H9 (cell line): ENCODE results near the gene HSPA6. TPM values are rescaled to one million over a fixed set of nuclear protein-coding genes. Genes with fewer than 3 reads are reported as not detected.
A peak's percentile ranks its signal among the peaks of the same experiment; 100 is the strongest.
"Not testable (repeated sequence)": the region's sequence is repeated elsewhere in the genome, so short reads cannot be mapped to it uniquely, and the experiment has no call there.

ENCODE experiments used
- DNase-seq: peaks from one replicate; pipeline ENCODE4 v3.0.0-alpha.2; 2017
- H2AFZ ChIP-seq: one replicate; pipeline ENCODE4 v1.6.1; 2013; ENCODE audit warnings: mild to moderate bottlenecking, low read length, control low read depth, moderate library complexity
- H2AK5ac ChIP-seq: 2 replicates; pipeline ENCODE4 v1.6.1; 2013; ENCODE audit warnings: low read length, control low read depth, mixed read lengths; ENCODE audit not compliant: insufficient read length
- H2BK120ac ChIP-seq: one replicate; pipeline ENCODE4 v1.6.1; 2013; ENCODE audit warnings: low read depth, mild to moderate bottlenecking, low read length, control low read depth, inconsistent platforms; ENCODE audit not compliant: poor library complexity, severe bottlenecking
- H2BK12ac ChIP-seq: 2 replicates; pipeline ENCODE4 v1.6.1; 2013; ENCODE audit warnings: low read length, control low read depth, mixed read lengths, low read depth; ENCODE audit not compliant: insufficient read length
- H2BK15ac ChIP-seq: 2 replicates; pipeline ENCODE4 v1.6.1; 2013; ENCODE audit warnings: low read depth, low read length, control low read depth
- H2BK20ac ChIP-seq: one replicate; pipeline ENCODE4 v1.6.1; 2013; ENCODE audit warnings: low read depth, mild to moderate bottlenecking, low read length, control low read depth, inconsistent platforms; ENCODE audit not compliant: poor library complexity, severe bottlenecking
- H2BK5ac ChIP-seq: 2 replicates; pipeline ENCODE4 v1.6.1; 2013; ENCODE audit warnings: low read length, control low read depth, mixed read lengths; ENCODE audit not compliant: insufficient read length
- H3K14ac ChIP-seq: 2 replicates; pipeline ENCODE4 v1.6.1; 2013; ENCODE audit warnings: low read length, control low read depth; ENCODE audit not compliant: insufficient read depth
- H3K18ac ChIP-seq: 2 replicates; pipeline ENCODE4 v1.6.1; 2013; ENCODE audit warnings: low read depth, mild to moderate bottlenecking, mixed read lengths, low read length, control low read depth; ENCODE audit not compliant: insufficient read length
- H3K23ac ChIP-seq: 2 replicates; pipeline ENCODE4 v1.6.1; 2013; ENCODE audit warnings: low read length, control low read depth, mixed read lengths, low read depth; ENCODE audit not compliant: insufficient read length
- H3K23me2 ChIP-seq: 2 replicates; pipeline ENCODE4 v1.6.1; 2013; ENCODE audit warnings: low read depth, mild to moderate bottlenecking, mixed read lengths, low read length, control low read depth; ENCODE audit not compliant: insufficient read length, poor library complexity, severe bottlenecking
- H3K27ac ChIP-seq: 2 replicates; pipeline ENCODE4 v1.5.1; 2013; ENCODE audit warnings: low read length, control low read depth, mixed read lengths, low read depth; ENCODE audit not compliant: insufficient read length
- H3K27me3 ChIP-seq: 2 replicates; pipeline ENCODE4 v1.6.1; 2013; ENCODE audit warnings: low read length, control low read depth, inconsistent platforms; ENCODE audit not compliant: insufficient read depth
- H3K4ac ChIP-seq: 2 replicates; pipeline ENCODE4 v1.6.1; 2013; ENCODE audit warnings: low read depth, mild to moderate bottlenecking, control low read depth, inconsistent platforms, low read length, moderate library complexity
- H3K4me1 ChIP-seq: 2 replicates; pipeline ENCODE4 v1.6.1; 2013; ENCODE audit warnings: low read length, control low read depth, inconsistent platforms; ENCODE audit not compliant: insufficient read depth
- H3K4me2 ChIP-seq: 2 replicates; pipeline ENCODE4 v1.6.1; 2013; ENCODE audit warnings: low read length, control low read depth, mixed read lengths; ENCODE audit not compliant: insufficient read length, insufficient read depth
- H3K56ac ChIP-seq: 2 replicates; pipeline ENCODE4 v1.6.1; 2013; ENCODE audit warnings: low read depth, mild to moderate bottlenecking, mixed read lengths, low read length, control low read depth; ENCODE audit not compliant: insufficient read length
- H3K79me1 ChIP-seq: 2 replicates; pipeline ENCODE4 v1.6.1; 2013; ENCODE audit warnings: low read depth, mild to moderate bottlenecking, moderate library complexity, low read length, control low read depth, inconsistent platforms; ENCODE audit not compliant: insufficient read depth, poor library complexity, severe bottlenecking
- H3K79me2 ChIP-seq: 2 replicates; pipeline ENCODE4 v1.6.1; 2013; ENCODE audit warnings: low read length, control low read depth, inconsistent platforms; ENCODE audit not compliant: insufficient read depth
- H3K9ac ChIP-seq: 2 replicates; pipeline ENCODE4 v1.6.1; 2013; ENCODE audit warnings: low read length, control low read depth, mixed read lengths; ENCODE audit not compliant: insufficient read length; ENCODE audit errors: extremely low read depth
- H3K9me3 ChIP-seq: one replicate; pipeline ENCODE4 v1.6.1; 2013; ENCODE audit warnings: low read depth, low read length, inconsistent platforms; ENCODE audit not compliant: control insufficient read depth
- H3T11ph ChIP-seq: one replicate; pipeline ENCODE4 v1.6.1; 2013; ENCODE audit warnings: mild to moderate bottlenecking, low read length, control low read depth, inconsistent platforms
- H4K20me1 ChIP-seq: one replicate; pipeline ENCODE4 v1.6.1; 2013; ENCODE audit not compliant: control insufficient read depth, insufficient read length, insufficient read depth
- H4K5ac ChIP-seq: 2 replicates; pipeline ENCODE4 v1.6.1; 2013; ENCODE audit warnings: low read depth, mild to moderate bottlenecking, mixed read lengths, low read length, control low read depth; ENCODE audit not compliant: insufficient read length
- H4K8ac ChIP-seq: replicated peaks from 2 replicates; pipeline ENCODE4 v1.6.1; 2013; ENCODE audit warnings: low read length, control low read depth, mixed read lengths, low read depth; ENCODE audit not compliant: insufficient read length
- H4K91ac ChIP-seq: 2 replicates; pipeline ENCODE4 v1.6.1; 2013; ENCODE audit warnings: low read depth, mild to moderate bottlenecking, moderate library complexity, mixed read lengths, low read length, control low read depth; ENCODE audit not compliant: insufficient read length
- H3K27ac Mint-ChIP-seq, 3 experiments: 2 replicates in 2 of 3; 3 replicates in 1 of 3; pipeline ENCODE4 v1.8.0; 2020 to 2021; ENCODE audit warnings: mixed read lengths in 3 of 3, mild to moderate bottlenecking in 1 of 3, moderate library complexity in 1 of 3
- H3K27me3 Mint-ChIP-seq: 2 replicates; pipeline ENCODE4 v1.8.0; 2021; ENCODE audit warnings: low read depth, mild to moderate bottlenecking, moderate library complexity, mixed read lengths
- H3K36me3 Mint-ChIP-seq, 3 experiments: 2 replicates in 2 of 3; 3 replicates in 1 of 3; pipeline ENCODE4 v1.8.0; 2020 to 2021; ENCODE audit warnings: low read depth in 3 of 3, mixed read lengths in 3 of 3; ENCODE audit not compliant: insufficient read depth in 1 of 3
- H3K4me1 Mint-ChIP-seq, 2 experiments: 2 replicates each; pipeline ENCODE4 v1.8.0; 2020; ENCODE audit warnings: mixed read lengths in 2 of 2
- H3K4me3 Mint-ChIP-seq, 2 experiments: 2 replicates in 1 of 2; 3 replicates in 1 of 2; pipeline ENCODE4 v1.8.0; 2020 to 2021; ENCODE audit warnings: mild to moderate bottlenecking in 2 of 2, mixed read lengths in 2 of 2, moderate library complexity in 1 of 2
- H3K9me3 Mint-ChIP-seq, 2 experiments: 2 replicates in 1 of 2; 3 replicates in 1 of 2; pipeline ENCODE4 v1.8.0; 2020; ENCODE audit warnings: mild to moderate bottlenecking in 2 of 2, mixed read lengths in 2 of 2, moderate library complexity in 1 of 2
- WGBS: extraction: QIAGEN DNeasy Blood & Tissue Kit; methylation state at CpG from one replicate; pipeline ENCODE4 v1.1.7; 2013; ENCODE audit warnings: missing lambda C conversion rate, low lambda C conversion rate, mixed read lengths; ENCODE audit not compliant: insufficient read length; ENCODE audit errors: extremely low coverage; 5-methylcytosine and 5-hydroxymethylcytosine counted together
- total RNA-seq: library from RNA; stranded (reverse); gene quantifications from 2 replicates; pipeline ENCODE4 v1.2.1, GENCODE V29; 2021

Gene HSPA6
- total RNA-seq, 1 experiment from 2014 or later: not detected

- H3K4me1 Mint-ChIP-seq, H3K56ac ChIP-seq, H3K79me2 ChIP-seq, H3K27ac ChIP-seq, H2BK20ac ChIP-seq, H4K5ac ChIP-seq, H3K23me2 ChIP-seq, H3K27ac Mint-ChIP-seq, H3K36me3 Mint-ChIP-seq, H3K23ac ChIP-seq, H3T11ph ChIP-seq, DNase-seq, H3K4ac ChIP-seq, H3K27me3 ChIP-seq, H3K4me1 ChIP-seq, H2AFZ ChIP-seq, H2AK5ac ChIP-seq, H2BK5ac ChIP-seq, H3K14ac ChIP-seq, H2BK15ac ChIP-seq, H4K8ac ChIP-seq, H4K91ac ChIP-seq, H3K18ac ChIP-seq, H3K9me3 ChIP-seq, H4K20me1 ChIP-seq, H2BK12ac ChIP-seq, H3K79me1 ChIP-seq, H2BK120ac ChIP-seq, H3K9ac ChIP-seq: not testable (repeated sequence)
- H3K27me3 Mint-ChIP-seq: peaks cover 73% of the 10 kb centered on the region
- H3K4me2 ChIP-seq: peak overlapping the region; percentile 43
- peaks cover 12 to 16% of the 10 kb centered on the region in 2 experiments; a peak in 4 of 5 replicates for H3K9me3 Mint-ChIP-seq
- H3K4me3 Mint-ChIP-seq: peak overlapping the region; percentile 81 to 83
- WGBS: no CpG with 5 or more reads among the region's 23 CpGs
Measured at GRCh38 chr1:161525321-161525720, 981 bp downstream of the HSPA6 start.

- H4K91ac ChIP-seq, H3K23me2 ChIP-seq, H3K27ac Mint-ChIP-seq, H3K27ac ChIP-seq, H3K18ac ChIP-seq, H2BK5ac ChIP-seq, H3K4ac ChIP-seq, H4K5ac ChIP-seq, H3K9me3 ChIP-seq, H3K4me1 ChIP-seq, H3K4me2 ChIP-seq, H2BK20ac ChIP-seq, H3K79me1 ChIP-seq, H4K8ac ChIP-seq, DNase-seq, H3K14ac ChIP-seq, H4K20me1 ChIP-seq, H2BK15ac ChIP-seq, H3T11ph ChIP-seq, H2BK12ac ChIP-seq, H2AK5ac ChIP-seq, H3K36me3 Mint-ChIP-seq, H3K4me1 Mint-ChIP-seq, H3K23ac ChIP-seq, H3K27me3 ChIP-seq, H2BK120ac ChIP-seq, H3K79me2 ChIP-seq, H2AFZ ChIP-seq, H3K56ac ChIP-seq, H3K9ac ChIP-seq: not testable (repeated sequence)
- H3K27me3 Mint-ChIP-seq: peaks cover 71% of the 10 kb centered on the region
- peak overlapping the region in 1 of 2 experiments; percentile 46; a peak in 1 of 5 replicates for H3K4me3 Mint-ChIP-seq
- no CpG with 5 or more reads among the region's 7 CpGs for WGBS
- peaks cover 12 to 16% of the 10 kb centered on the region in 2 experiments; a peak in 4 of 5 replicates for H3K9me3 Mint-ChIP-seq
Measured at GRCh38 chr1:161525918-161526317, 1.6 kb downstream of the HSPA6 start.
